Caco-2 (cell line): ENCODE data around the gene PTPN7. TPM values are rescaled to one million over a fixed set of nuclear protein-coding genes. Genes with fewer than 3 reads are reported as not detected.

ENCODE experiments used
- BruUV-seq: library from RNA; stranded (reverse); fragments of 400-500 nt; replicated peaks from 2 replicates; lab custom pipeline; 2021; lab: Mats Ljungman, UMichigan
- CTCF ChIA-PET: fragments of 300-600 bp; sonication (Branson Sonifier 250); formaldehyde crosslinking; loops from one replicate; lab custom pipeline; 2022; ENCODE audit warnings: antibody characterized with exemption; lab: Charles Lee
- POLR2A ChIA-PET: fragments of 300-600 bp; sonication (Branson Sonifier 250); formaldehyde crosslinking; loops from one replicate; lab custom pipeline; 2022; ENCODE audit warnings: antibody characterized with exemption; lab: Charles Lee
- DNase-seq, 2 experiments: peaks; one replicate each; pipeline versions ENCODE4 v3.0.0 to v3.0.0-alpha.2; 2020 to 2022
- H3K27me3 ChIP-seq: replicated peaks from 2 replicates; pipeline ENCODE4 v1.6.0; 2011; ENCODE audit warnings: low read length; ENCODE audit not compliant: control insufficient read depth, insufficient read depth
- H3K36me3 ChIP-seq: 2 replicates; pipeline ENCODE4 v1.5.1; 2011; ENCODE audit warnings: low read length; ENCODE audit not compliant: control insufficient read depth, insufficient read depth
- H3K4me1 ChIP-seq: fragments of 250-450 bp; sonication (Bioruptor Pico); 2 replicates; pipeline ENCODE4 v1.5.1; 2020; ENCODE audit warnings: mild to moderate bottlenecking
- H3K4me3 ChIP-seq: 2 replicates; pipeline ENCODE4 v1.5.1; 2011; ENCODE audit warnings: low read depth, mild to moderate bottlenecking, control low read depth, low read length
- H3K9me3 ChIP-seq: fragments of 250-450 bp; sonication (Bioruptor Pico); 2 replicates; pipeline ENCODE4 v1.5.1; 2020; ENCODE audit warnings: mild to moderate bottlenecking, moderate library complexity
- H3K27ac Mint-ChIP-seq: one replicate; pipeline ENCODE4 v1.8.0; 2022; ENCODE audit warnings: mixed read lengths; ENCODE audit not compliant: unreplicated experiment
- H3K27me3 Mint-ChIP-seq: one replicate; pipeline ENCODE4 v1.8.0; 2022; ENCODE audit warnings: mixed read lengths; ENCODE audit not compliant: insufficient read depth, unreplicated experiment
- H3K36me3 Mint-ChIP-seq: one replicate; pipeline ENCODE4 v1.8.0; 2022; ENCODE audit warnings: mild to moderate bottlenecking, mixed read lengths; ENCODE audit not compliant: insufficient read depth, unreplicated experiment
- H3K4me1 Mint-ChIP-seq: one replicate; pipeline ENCODE4 v1.8.0; 2022; ENCODE audit warnings: low read depth, mixed read lengths; ENCODE audit not compliant: unreplicated experiment
- H3K4me3 Mint-ChIP-seq: one replicate; pipeline ENCODE4 v1.8.0; 2022; ENCODE audit warnings: mild to moderate bottlenecking, moderate library complexity, mixed read lengths; ENCODE audit not compliant: unreplicated experiment
- H3K9me3 Mint-ChIP-seq: one replicate; pipeline ENCODE4 v1.8.0; 2022; ENCODE audit warnings: mixed read lengths; ENCODE audit not compliant: unreplicated experiment
- intact Hi-C: fragments of 100-400 bp; cut with micrococcal nuclease; formaldehyde crosslinking; loops from one replicate; pipeline ENCODE4 v1.10.0; 2022; ENCODE audit not compliant: unreplicated experiment
- total RNA-seq: library from RNA; stranded (reverse); gene quantifications from 2 replicates; pipeline ENCODE4 v1.2.3, GENCODE V29; 2022
- TF ChIP-seq, protein P1 (sequence below), 2 experiments: fragments of 200-600 bp in 1 of 2; IDR thresholded peaks; 1 replicate in 1 of 2; 2 replicates in 1 of 2; pipeline versions ENCODE4 v1.5.1 to v1.8.0; 2011 to 2022; ENCODE audit warnings: antibody characterized with exemption in 1 of 2, control low read depth in 1 of 2, inconsistent platforms in 1 of 2, low read depth in 1 of 2, low read length in 1 of 2, mild to moderate bottlenecking in 1 of 2, moderate library complexity in 1 of 2; ENCODE audit not compliant: insufficient read depth in 1 of 2, severe bottlenecking in 1 of 2, unreplicated experiment in 1 of 2

Gene PTPN7
- total RNA-seq, 1 experiment from 2014 or later, result not detected

DNA sequence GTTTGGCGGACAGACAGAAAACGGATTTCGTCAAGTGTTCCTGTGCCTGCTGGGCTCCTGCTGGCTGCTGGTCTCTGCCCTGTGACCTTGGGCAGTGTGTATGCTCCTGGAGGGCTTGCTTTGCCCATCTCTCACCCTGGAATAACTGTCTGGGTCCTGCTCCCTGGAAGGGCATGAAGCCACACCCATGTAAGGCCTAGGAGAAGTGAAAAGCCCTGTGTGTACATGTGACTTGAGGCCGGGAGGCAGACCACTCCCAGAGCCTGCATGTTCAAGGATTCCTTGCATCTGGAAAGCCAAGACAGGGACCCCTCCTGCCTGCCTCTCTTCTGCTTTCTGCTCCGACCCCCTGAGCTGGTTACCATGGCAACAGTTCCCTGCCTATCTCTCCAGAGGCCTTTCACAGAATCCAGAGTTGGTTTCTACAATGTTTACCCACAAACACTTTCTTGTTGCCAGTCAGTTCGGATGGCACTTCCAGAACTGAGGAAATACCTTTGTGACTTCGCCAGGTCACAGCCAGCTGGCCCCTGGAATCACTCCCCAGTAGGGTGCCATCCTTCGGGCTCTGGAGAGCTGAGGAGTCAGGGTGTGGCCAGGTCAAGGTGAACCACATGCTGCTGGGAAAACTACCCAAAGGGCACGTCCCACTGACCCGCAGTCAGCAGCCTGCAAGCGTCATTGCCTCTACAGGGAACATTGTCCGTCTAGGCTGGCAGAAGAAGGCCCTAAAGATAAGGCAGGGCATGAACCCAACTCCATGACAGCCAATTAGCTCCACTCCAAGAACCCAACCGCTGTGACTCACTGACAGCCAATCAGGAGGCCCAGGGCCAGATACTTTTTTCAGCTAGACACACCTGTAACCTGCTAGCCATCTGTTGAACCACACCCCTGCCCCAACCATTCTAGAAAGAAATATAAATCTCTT, 52.3 kb downstream of the PTPN7 start:
- no peak for DNase-seq
- Histone ChIP-seq H3K27me3 (no peaks in the 10 kb centered on the region), H3K4me1 (peaks cover 62% of the 10 kb centered on the region), H3K9me3 (no peaks in the 10 kb centered on the region), H3K4me3 (no peak overlapping the region), H3K36me3 (no peaks in the 10 kb centered on the region)
- BruUV-seq, result no TSS peak
- Mint-ChIP-seq H3K4me3 (no peak overlapping the region), H3K9me3 (no peaks in the 10 kb centered on the region), H3K36me3 (no peaks in the 10 kb centered on the region), H3K27me3 (no peaks in the 10 kb centered on the region), H3K27ac (peak overlapping the region; percentile 67), H3K4me1 (peaks cover 35% of the 10 kb centered on the region)
- TF ChIP-seq, protein P1, sequence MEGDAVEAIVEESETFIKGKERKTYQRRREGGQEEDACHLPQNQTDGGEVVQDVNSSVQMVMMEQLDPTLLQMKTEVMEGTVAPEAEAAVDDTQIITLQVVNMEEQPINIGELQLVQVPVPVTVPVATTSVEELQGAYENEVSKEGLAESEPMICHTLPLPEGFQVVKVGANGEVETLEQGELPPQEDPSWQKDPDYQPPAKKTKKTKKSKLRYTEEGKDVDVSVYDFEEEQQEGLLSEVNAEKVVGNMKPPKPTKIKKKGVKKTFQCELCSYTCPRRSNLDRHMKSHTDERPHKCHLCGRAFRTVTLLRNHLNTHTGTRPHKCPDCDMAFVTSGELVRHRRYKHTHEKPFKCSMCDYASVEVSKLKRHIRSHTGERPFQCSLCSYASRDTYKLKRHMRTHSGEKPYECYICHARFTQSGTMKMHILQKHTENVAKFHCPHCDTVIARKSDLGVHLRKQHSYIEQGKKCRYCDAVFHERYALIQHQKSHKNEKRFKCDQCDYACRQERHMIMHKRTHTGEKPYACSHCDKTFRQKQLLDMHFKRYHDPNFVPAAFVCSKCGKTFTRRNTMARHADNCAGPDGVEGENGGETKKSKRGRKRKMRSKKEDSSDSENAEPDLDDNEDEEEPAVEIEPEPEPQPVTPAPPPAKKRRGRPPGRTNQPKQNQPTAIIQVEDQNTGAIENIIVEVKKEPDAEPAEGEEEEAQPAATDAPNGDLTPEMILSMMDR (IDR thresholded peaks at IDR 0.05; ENCODE audit: insufficient read depth in 1 of 2, low read depth in 1 of 2, low read length in 1 of 2, severe bottlenecking in 1 of 2, unreplicated experiment in 1 of 2), result no peak
- intact Hi-C loops, result loop anchor here (5.0 kb wide), 1 partner anchor 51 kb away; no protein-coding TSS in a partner anchor
- POLR2A ChIA-PET, result interaction anchor here (0.5 to 3.5 kb wide), 2 partner anchors 55 to 98 kb away, joined by 4 to 50 read pairs; partner anchors contain the start of gene ELF3
- CTCF ChIA-PET, result no interaction called here

GRCh38 chr1:202107321-202107761, 53.1 kb downstream of the PTPN7 start:
- Mint-ChIP-seq H3K36me3 (no peaks in the 10 kb centered on the region), H3K4me1 (peaks cover 33% of the 10 kb centered on the region), H3K9me3 (no peaks in the 10 kb centered on the region), H3K4me3 (peak overlapping the region; percentile 19), H3K27ac (peak overlapping the region; percentile 89), H3K27me3 (no peaks in the 10 kb centered on the region)
- Histone ChIP-seq H3K4me1 (peaks cover 56% of the 10 kb centered on the region), H3K27me3 (no peaks in the 10 kb centered on the region), H3K4me3 (no peak overlapping the region), H3K9me3 (no peaks in the 10 kb centered on the region), H3K36me3 (no peaks in the 10 kb centered on the region)
- TF ChIP-seq, protein P1 (IDR thresholded peaks at IDR 0.05; ENCODE audit: insufficient read depth in 1 of 2, low read depth in 1 of 2, low read length in 1 of 2, severe bottlenecking in 1 of 2, unreplicated experiment in 1 of 2), result no peak
- intact Hi-C loops, result loop anchor here (5.0 kb wide), 1 partner anchor 50 kb away; no protein-coding TSS in a partner anchor
- no TSS peak for BruUV-seq
- ChIA-PET CTCF (no interaction called here), POLR2A (interaction anchor here (0.5 to 3.5 kb wide), 2 partner anchors 54 to 97 kb away, joined by 4 to 50 read pairs; partner anchors contain the start of gene ELF3)
- DNase-seq, result no peak
